GM12872 (cell line): ENCODE data around the gene TNS1.

Experiments used
- TF ChIP-seq, protein P1 (sequence below): IDR thresholded peaks from 3 replicates; pipeline ENCODE4 v1.5.1; 2011; ENCODE audit warnings: low read depth, mild to moderate bottlenecking, low read length, moderate library complexity; ENCODE audit not compliant: insufficient read depth

The TNS1 gene

DNA sequence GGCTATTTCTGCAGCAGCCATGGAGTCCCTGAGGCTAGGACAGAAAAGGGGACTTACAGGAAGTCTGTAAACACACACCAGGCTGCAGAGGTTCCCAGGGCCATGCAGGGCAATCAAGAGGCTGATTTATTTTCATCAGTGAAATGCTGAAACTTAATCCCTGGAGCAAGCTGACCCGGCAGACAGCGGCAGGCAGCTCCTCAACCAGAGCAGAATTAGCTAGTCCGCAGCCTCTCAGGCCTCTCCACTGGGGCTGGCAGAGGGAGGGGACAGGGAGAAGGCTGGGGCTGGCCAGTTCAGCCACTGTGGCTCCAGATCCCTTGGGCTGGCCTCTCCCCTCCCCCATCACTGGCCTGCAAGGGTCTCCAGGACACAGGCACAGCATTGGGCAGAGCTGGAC lies 136.3 kb downstream of the TNS1 start:
- TF ChIP-seq, protein P1, sequence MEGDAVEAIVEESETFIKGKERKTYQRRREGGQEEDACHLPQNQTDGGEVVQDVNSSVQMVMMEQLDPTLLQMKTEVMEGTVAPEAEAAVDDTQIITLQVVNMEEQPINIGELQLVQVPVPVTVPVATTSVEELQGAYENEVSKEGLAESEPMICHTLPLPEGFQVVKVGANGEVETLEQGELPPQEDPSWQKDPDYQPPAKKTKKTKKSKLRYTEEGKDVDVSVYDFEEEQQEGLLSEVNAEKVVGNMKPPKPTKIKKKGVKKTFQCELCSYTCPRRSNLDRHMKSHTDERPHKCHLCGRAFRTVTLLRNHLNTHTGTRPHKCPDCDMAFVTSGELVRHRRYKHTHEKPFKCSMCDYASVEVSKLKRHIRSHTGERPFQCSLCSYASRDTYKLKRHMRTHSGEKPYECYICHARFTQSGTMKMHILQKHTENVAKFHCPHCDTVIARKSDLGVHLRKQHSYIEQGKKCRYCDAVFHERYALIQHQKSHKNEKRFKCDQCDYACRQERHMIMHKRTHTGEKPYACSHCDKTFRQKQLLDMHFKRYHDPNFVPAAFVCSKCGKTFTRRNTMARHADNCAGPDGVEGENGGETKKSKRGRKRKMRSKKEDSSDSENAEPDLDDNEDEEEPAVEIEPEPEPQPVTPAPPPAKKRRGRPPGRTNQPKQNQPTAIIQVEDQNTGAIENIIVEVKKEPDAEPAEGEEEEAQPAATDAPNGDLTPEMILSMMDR, result no peak

DNA sequence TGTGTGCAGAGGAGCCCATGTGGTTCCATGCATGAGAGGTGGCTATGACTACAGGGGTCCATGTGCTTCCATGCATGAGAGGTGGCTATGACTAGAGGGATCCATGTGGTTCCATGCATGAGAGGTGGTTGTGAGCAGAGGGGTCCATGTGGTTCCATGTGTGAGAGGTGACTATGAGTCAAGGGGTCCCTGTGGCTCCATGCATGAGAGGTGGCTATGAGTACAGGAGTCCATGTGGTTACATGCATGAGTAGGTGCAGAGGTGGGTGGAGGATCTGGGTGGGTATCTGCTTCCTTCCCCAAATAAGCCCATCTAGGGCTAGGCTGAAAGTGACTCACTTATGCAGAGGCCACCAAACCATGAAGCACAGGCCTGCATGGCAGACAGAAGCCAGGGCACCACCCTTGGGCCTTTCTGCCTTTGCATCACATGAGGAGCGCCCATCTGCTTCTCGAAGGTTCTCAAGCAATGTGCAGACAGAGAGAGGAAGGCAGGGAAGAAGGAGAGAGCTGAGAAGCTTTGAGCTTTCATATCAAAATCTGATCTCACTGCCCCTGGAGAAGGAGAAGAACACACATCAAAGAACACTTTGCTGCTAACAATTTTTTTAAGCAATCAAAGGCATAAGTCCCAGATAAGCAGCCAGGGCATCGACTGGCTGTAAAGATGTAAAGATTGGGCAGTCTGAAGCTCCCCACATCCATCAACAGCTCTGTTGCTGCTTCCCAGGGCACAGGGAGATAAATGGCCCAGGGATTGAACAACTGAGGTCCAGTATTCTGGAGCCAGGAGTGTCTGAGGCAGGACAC lies 137.6 kb downstream of the TNS1 start:
- TF ChIP-seq, protein P1, result no peak

DNA sequence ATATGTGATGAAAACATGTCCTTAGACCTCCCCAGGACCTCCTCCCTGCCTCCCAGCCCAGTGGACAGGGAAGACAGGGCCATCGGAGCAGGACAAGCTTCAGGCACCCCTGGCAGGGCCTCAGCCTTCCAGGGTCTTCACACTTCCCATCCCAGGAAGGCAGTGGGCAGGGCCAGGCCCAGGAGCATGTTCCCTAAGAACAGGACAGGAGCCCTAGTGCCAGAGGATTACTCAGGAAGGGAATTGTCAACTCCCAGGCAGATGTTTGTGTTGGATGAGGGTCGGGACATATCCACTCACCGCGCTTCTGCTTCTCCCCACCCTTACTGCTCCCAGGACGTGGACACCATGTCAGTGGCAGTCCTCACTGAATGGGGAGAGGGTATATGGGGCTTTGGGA lies 138.9 kb downstream of the TNS1 start:
- TF ChIP-seq, protein P1, result no peak

DNA sequence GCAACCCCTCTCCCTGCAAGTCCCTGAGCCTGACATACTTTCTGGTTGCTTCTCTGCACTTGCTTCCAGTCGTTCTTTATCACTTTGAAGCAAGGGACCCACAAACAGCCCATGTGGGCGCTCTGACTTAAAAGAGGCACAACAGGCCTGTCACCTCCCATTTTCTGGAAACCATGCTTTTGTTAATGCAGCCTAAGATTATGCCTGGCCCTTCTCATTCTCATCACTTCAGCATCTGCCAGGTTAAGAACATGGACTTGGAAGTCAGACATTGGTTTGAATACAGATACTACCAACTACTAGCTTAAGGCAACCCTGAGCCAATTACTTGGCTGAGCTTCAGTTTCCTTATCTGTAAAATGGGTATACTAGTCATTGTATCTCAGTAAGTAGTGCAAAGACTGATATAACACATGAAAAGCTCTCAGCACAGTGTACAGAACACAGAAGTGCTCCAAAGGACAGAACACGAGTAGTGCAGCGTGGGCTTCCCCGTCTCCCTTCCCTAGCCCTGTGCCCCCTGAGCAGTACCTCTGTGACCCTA lies 141.4 kb downstream of the TNS1 start:
- TF ChIP-seq, protein P1, result no peak

DNA sequence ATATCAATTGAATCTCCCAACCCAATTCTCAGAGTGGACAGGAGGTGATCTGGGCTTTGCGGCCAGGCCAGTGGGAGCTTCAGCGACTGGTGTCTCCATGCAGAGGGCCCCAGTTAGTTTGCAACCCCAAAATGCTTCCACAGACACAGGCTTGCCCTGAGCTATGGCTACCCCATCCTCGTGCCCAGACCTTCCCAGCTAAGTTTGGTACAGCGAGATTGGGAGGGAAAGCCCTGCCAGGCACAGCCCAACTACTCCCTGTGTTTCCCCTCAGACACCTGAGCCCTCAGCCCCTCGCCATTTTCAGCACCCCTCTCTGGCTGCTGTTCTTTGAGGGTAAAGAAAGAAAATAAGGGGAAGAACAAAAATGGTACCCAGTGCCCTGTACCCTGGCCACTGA lies 142.9 kb downstream of the TNS1 start:
- TF ChIP-seq, protein P1, result no peak

DNA sequence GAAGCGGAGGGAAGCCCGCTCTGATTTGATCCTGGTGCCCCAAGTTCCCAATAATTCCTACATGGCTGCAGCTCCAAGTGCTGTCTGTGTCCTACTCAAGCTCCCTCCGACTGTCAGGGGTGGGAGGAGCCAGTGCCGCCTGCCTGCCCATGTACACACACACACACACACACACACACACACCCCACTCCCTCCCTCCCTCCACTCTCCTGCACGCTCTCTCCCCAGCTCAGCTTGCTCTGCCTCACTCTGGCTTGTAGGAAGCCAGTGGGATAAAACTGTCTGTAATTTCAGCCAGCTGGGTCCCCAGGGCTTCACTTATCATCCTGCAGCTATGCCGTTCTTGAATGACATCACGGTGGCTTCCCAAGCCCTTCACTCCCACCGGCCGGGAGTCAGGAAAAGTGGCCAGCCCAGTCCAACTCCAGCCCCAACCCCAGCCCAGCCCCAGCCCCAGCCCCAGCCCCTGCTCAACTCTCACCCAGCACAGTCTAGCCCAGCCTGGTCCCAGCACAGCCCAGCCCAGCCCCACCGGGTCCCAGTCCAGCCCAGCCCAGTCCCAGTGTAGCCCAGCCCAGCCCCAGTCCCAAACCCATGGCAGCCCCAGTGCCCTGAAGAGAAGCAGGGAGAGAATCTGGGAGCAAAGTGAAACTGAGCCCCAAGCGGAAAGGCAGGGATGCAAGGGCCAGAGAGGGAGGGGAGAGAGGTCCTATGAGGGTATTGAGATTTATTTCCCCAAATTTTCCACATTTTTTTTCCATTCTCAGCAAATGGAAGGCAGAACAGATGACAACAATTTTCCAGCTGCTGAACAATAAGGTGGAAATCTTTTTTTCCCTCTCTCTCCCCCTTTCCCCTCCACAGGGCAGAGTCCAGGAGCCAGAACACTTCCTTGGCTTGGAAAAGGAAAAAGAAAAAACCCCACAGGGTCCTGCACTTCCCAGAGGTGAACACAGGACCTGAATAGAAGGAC lies 144.0 kb downstream of the TNS1 start:
- TF ChIP-seq, protein P1, result no peak
